ENCODE results near the gene DAND5.

DNA sequence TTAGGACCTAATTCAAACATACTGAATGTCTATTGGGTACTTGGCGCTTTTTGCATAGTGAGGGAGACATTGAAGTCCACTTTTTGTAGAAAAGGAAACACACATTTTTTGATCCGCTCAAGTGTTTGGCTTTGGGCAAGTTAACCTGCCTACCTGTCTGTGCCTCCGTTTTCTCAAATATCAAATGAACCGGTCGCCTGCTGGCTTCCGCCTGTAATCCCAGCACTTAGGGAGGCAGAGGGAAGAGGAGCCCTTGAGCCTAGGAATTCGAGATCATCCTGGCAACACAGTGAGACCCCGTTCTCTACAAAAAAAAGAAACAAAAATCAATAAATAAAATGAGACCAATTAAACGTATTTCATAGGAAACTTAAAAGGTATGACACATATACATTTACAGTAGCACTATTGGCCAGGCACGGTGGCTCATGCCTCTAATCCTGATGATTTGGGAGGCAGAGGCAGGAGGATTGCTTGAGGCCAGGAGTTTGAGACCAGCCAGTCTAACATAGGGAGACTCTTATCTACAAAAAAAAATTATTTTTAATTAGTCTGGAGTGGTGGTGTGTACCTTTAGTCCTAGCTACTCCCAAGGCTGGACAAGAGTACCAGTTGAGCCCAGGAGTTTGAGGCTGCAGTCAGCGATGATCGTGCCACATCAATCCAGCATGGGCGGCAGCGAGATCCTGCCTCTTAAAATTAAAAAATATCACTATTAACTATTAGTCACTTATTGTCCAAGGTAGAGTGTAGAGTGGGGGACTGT is 22.5 kb upstream of the DAND5 start:
- TF ChIP-seq CTCF (IDR thresholded peaks at IDR 0.05; ENCODE audit: low read depth, low read length, poor library complexity, severe bottlenecking) (no peak), EZH2phosphoT487 (IDR thresholded peaks at IDR 0.05; ENCODE audit: borderline replicate concordance, low read length) (no peak)
